ENCODE results near the gene MAG. TPM values are rescaled to one million over a fixed set of nuclear protein-coding genes. Genes with fewer than 3 reads are reported as not detected.

MAG gene
- total RNA-seq: not detected
- long read RNA-seq: 0 reads

- intact Hi-C loops (cut with micrococcal nuclease): no loop called here
- H3K36me3 ChIP-seq: no peaks in the 10 kb centered on the region
- no peak within 1 kb of the TSS for H3K4me3 ChIP-seq
- H3K4me1 ChIP-seq: no peaks in the 10 kb centered on the region
- no peak for TF ChIP-seq CTCF (IDR thresholded peaks at IDR 0.05; ENCODE audit: borderline replicate concordance)
- no peak for DNase-seq
- peaks cover 74% of the 10 kb centered on the region for H3K27me3 ChIP-seq (ENCODE audit: low read depth)
- H3K9me3 ChIP-seq (replicated peaks): no peaks in the 10 kb centered on the region
- H3K27ac ChIP-seq (replicated peaks): no peak within 1 kb of the TSS
Observed at GRCh38 chr19:35291916-35292315, at the start of gene MAG. Gene MAG (plus strand): TSS chr19:35292161. CDS start chr19:35295409, 3,248 bp downstream.

GRCh38 chr19:35246466-35247092 lies 45.4 kb upstream of the MAG start:
- H3K36me3 ChIP-seq: no peaks in the 10 kb centered on the region
- no peak overlapping the region for H3K4me3 ChIP-seq
- peaks cover 20% of the 10 kb centered on the region for H3K9me3 ChIP-seq (replicated peaks)
- H3K4me1 ChIP-seq: peaks cover 28% of the 10 kb centered on the region
- peaks cover 53% of the 10 kb centered on the region for H3K27me3 ChIP-seq (ENCODE audit: low read depth)
- peak overlapping the region; percentile 69 for H3K27ac ChIP-seq (replicated peaks)
- no peak for TF ChIP-seq CTCF (IDR thresholded peaks at IDR 0.05; ENCODE audit: borderline replicate concordance)
- intact Hi-C loops (cut with micrococcal nuclease): no loop called here
- no peak for DNase-seq

GRCh38 chr19:35247526-35248309 lies 44.2 kb upstream of the MAG start:
- Histone ChIP-seq H3K36me3 (no peaks in the 10 kb centered on the region), H3K27me3 (ENCODE audit: low read depth) (peaks cover 53% of the 10 kb centered on the region), H3K4me1 (peaks cover 28% of the 10 kb centered on the region), H3K9me3 (replicated peaks) (peaks cover 13% of the 10 kb centered on the region), H3K4me3 (peak overlapping the region; percentile 67), H3K27ac (replicated peaks) (peak overlapping the region; percentile 69)
- peak; percentile 47 for TF ChIP-seq CTCF (IDR thresholded peaks at IDR 0.05; ENCODE audit: borderline replicate concordance)
- intact Hi-C loops (cut with micrococcal nuclease): no loop called here
- no peak for DNase-seq

GRCh38 chr19:35248310-35249145 lies 43.4 kb upstream of the MAG start, which contains the start of gene LSR:
Gene LSR (plus strand): TSS chr19:35249002. CDS start chr19:35249023, 21 bp downstream.
- peaks cover 28% of the 10 kb centered on the region for H3K4me1 ChIP-seq
- H3K27me3 ChIP-seq (ENCODE audit: low read depth): peaks cover 53% of the 10 kb centered on the region
- H3K36me3 ChIP-seq: no peaks in the 10 kb centered on the region
- DNase-seq: no peak
- intact Hi-C loops (cut with micrococcal nuclease): no loop called here
- peak within 1 kb of the TSS; percentile 69 for H3K27ac ChIP-seq (replicated peaks)
- peak within 1 kb of the TSS; percentile 67 for H3K4me3 ChIP-seq
- peaks cover 13% of the 10 kb centered on the region for H3K9me3 ChIP-seq (replicated peaks)
- no peak for TF ChIP-seq CTCF (IDR thresholded peaks at IDR 0.05; ENCODE audit: borderline replicate concordance)

GRCh38 chr19:35249146-35249847 lies 42.7 kb upstream of the MAG start:
- intact Hi-C loops (cut with micrococcal nuclease): no loop called here
- H3K9me3 ChIP-seq (replicated peaks): peaks cover 13% of the 10 kb centered on the region
- peak overlapping the region; percentile 69 for H3K27ac ChIP-seq (replicated peaks)
- DNase-seq: no peak
- peaks cover 36% of the 10 kb centered on the region for H3K4me1 ChIP-seq
- no peaks in the 10 kb centered on the region for H3K36me3 ChIP-seq
- H3K27me3 ChIP-seq (ENCODE audit: low read depth): peaks cover 53% of the 10 kb centered on the region
- TF ChIP-seq CTCF (IDR thresholded peaks at IDR 0.05; ENCODE audit: borderline replicate concordance): no peak
- H3K4me3 ChIP-seq: peak overlapping the region; percentile 67

Data from left ventricle myocardium inferior (tissue), 1 donor.